ENCODE measurements around the gene ASTL. TPM values are rescaled to one million over a fixed set of nuclear protein-coding genes. Genes with fewer than 3 reads are reported as not detected.

ASTL gene
- polyA plus RNA-seq, 1 experiment: not detected

DNA sequence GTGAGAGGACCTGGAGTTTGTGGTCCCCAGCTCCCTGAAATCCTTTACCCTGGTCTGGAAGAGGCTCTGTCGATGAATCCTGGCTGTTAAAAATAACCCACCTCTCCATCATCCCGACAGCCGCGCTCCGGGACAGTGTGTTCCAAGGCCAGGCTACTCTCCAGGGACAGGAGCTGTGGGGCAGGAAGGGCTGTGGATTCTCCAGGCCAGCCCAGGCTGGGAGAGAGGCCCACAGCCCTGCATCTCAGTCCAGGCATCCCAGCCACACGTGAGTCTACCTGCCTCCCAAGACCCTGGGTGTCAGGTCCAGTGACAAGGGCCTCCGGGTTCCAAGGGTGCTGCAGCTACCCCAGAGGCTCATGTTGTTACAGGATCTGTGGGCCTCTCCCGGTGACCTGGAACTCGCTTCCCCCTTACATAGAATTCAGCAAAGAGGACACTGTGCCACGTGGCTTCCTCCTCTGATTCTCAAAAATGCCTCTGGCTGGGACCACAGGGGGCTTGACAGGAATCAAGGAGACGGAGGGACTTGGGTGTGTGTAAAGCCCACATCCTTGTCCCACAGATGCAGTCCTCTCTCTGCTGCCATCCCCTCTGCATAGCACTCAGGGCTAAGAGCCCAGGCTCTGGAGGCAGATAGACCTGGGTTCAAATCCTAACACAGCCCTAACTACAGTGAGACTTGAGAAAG, 39.3 kb downstream of the ASTL start:
- Histone ChIP-seq H3K27me3 (ENCODE audit: control insufficient read depth, insufficient read depth, low read length) (no peaks in the 10 kb centered on the region), H3K4me3 (ENCODE audit: low read depth, low read length) (no peak overlapping the region), H3K36me3 (ENCODE audit: control insufficient read depth, insufficient read depth, low read length) (no peaks in the 10 kb centered on the region)
- ChIA-PET CTCF (interaction anchor here (1.8 kb wide), 1 partner anchor 18 kb away, joined by 9 read pairs; the partner anchor contains the start of gene ADRA2B), POLR2A (no interaction called here)
- DNase-seq (ENCODE audit: low read depth): no peak
- TF ChIP-seq, protein P1, sequence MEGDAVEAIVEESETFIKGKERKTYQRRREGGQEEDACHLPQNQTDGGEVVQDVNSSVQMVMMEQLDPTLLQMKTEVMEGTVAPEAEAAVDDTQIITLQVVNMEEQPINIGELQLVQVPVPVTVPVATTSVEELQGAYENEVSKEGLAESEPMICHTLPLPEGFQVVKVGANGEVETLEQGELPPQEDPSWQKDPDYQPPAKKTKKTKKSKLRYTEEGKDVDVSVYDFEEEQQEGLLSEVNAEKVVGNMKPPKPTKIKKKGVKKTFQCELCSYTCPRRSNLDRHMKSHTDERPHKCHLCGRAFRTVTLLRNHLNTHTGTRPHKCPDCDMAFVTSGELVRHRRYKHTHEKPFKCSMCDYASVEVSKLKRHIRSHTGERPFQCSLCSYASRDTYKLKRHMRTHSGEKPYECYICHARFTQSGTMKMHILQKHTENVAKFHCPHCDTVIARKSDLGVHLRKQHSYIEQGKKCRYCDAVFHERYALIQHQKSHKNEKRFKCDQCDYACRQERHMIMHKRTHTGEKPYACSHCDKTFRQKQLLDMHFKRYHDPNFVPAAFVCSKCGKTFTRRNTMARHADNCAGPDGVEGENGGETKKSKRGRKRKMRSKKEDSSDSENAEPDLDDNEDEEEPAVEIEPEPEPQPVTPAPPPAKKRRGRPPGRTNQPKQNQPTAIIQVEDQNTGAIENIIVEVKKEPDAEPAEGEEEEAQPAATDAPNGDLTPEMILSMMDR (IDR thresholded peaks at IDR 0.05; ENCODE audit: insufficient read depth, low read depth, low read length): no peak

DNA sequence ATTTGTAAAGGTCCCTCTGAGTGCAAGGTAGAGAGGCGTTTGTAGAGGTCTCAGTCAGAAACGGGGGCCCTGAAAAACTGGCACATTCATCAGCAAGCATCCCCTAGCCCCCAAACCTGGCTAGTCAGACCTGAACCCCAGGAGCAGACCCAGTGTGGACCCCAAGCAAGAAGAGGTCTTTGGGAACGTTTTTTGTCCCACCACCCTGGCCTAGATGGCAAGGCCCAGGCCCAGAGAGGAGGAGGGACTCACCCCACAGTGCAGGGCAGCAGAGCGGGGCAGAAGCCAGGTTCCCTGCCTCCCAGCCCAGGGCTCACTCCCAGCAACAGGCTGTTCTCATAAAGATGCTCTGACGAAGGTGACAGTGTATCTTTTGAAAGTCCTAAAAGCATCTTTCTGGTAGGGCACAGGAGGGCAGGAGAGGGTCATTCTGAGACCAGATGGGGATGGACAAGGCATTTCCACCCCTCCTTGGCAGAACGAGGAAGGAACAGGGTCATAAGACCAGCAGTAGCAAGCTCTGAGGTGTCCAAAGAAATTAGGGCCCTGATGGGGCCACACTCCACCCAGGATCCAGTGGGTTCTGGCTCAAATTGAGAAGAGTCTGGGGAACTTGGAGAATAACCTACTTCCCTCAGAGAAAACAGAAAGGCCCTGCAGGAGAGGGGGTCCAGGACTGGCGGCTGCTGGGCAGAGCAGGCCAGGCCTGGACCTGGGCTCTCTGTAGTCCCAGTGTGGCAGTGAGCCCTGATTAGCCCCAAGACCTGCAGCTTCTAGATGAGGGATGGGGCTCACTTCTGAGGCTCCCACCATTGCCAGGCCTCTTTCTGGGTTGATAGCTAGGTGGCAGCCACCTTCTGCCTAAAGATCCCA, 40.1 kb downstream of the ASTL start:
- TF ChIP-seq, protein P1 (IDR thresholded peaks at IDR 0.05; ENCODE audit: insufficient read depth, low read depth, low read length): no peak
- Histone ChIP-seq H3K36me3 (ENCODE audit: control insufficient read depth, insufficient read depth, low read length) (no peaks in the 10 kb centered on the region), H3K4me3 (ENCODE audit: low read depth, low read length) (no peak overlapping the region), H3K27me3 (ENCODE audit: control insufficient read depth, insufficient read depth, low read length) (no peaks in the 10 kb centered on the region)
- POLR2A ChIA-PET: no interaction called here
- DNase-seq (ENCODE audit: low read depth): no peak
- CTCF ChIA-PET: interaction anchor here (1.8 kb wide), 1 partner anchor 19 kb away, joined by 9 read pairs; the partner anchor contains the start of gene ADRA2B

DNA sequence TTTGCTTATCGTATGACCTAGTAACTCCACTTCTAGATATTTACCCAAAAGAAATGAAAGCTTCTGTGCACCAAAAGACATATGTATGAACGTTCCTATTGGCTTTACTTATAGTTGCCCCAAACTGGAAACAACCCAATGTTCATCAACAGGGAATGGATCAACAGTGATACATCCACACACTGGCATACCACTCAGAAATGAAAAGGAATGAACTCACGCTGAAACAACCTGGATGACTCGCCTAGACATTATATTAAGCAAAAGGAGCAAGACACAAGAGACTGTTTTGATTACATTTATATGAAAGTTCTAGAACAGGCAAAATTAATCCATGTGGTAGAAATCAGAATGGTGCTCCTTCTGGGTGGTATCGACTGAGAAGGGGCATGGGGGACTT, 40.9 kb downstream of the ASTL start:
- Histone ChIP-seq H3K4me3 (ENCODE audit: low read depth, low read length) (no peak overlapping the region), H3K27me3 (ENCODE audit: control insufficient read depth, insufficient read depth, low read length) (no peaks in the 10 kb centered on the region), H3K36me3 (ENCODE audit: control insufficient read depth, insufficient read depth, low read length) (no peaks in the 10 kb centered on the region)
- TF ChIP-seq, protein P1 (IDR thresholded peaks at IDR 0.05; ENCODE audit: insufficient read depth, low read depth, low read length): no peak
- DNase-seq (ENCODE audit: low read depth): no peak
- POLR2A ChIA-PET: no interaction called here
- CTCF ChIA-PET: interaction anchor here (1.8 kb wide), 1 partner anchor 19 kb away, joined by 9 read pairs; the partner anchor contains the start of gene ADRA2B

DNA sequence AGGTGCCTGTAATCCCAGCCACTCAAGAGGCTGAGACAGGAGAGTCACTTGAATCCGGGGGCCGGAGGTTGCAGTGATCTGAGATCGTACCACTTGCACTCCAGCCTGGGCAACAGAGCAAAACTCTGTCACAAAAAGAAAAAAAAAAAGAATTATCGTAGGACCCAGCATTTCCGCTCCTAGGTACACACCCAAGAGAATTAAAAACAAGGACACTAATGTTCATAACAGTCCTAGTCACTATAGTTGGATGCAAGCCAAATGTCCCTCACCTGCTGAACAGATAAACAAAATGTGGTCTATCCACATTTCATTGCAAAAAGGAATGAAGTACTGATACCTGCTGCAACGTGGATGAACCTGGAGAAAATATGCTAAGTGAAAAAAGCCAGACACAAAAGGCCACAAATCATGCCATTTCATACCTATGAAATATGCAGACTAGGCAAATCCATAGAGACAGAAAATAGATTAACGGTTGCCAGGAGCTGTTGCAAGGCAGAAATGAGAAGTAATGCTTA, 43.1 kb downstream of the ASTL start:
- Histone ChIP-seq H3K27me3 (ENCODE audit: control insufficient read depth, insufficient read depth, low read length) (peaks cover 4% of the 10 kb centered on the region), H3K4me3 (ENCODE audit: low read depth, low read length) (no peak overlapping the region), H3K36me3 (ENCODE audit: control insufficient read depth, insufficient read depth, low read length) (no peaks in the 10 kb centered on the region)
- CTCF ChIA-PET: interaction anchor here (0.6 kb wide), 1 partner anchor 740 kb away, joined by 3 read pairs; no protein-coding TSS in a partner anchor
- DNase-seq (ENCODE audit: low read depth): no peak
- POLR2A ChIA-PET: no interaction called here
- TF ChIP-seq, protein P1 (IDR thresholded peaks at IDR 0.05; ENCODE audit: insufficient read depth, low read depth, low read length): no peak

DNA sequence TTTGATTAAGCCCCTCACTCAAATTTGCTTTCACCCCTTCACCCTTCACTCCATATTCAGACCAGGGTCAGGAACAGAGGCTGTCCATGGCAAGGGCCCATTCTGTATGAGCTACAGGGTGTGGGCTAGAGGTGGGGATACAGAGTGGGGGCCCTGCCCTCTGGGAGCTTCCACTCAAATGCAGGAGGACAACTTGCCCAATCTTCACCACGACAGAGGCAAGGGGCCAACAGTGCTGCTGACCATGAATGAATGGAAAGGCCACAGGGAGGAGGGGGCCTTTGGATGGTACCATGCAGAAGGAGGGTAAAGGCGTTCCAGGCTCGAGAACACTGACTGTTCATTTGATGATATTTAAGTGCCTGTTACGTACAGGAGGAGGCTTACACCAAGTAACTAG, 44.8 kb downstream of the ASTL start:
- no peak overlapping the region for H3K4me3 ChIP-seq (ENCODE audit: low read depth, low read length)
- CTCF ChIA-PET: interaction anchor here (1.2 to 1.3 kb wide), 2 partner anchors 8 to 24 kb away, joined by 3 read pairs; no protein-coding TSS in a partner anchor
- H3K36me3 ChIP-seq (ENCODE audit: control insufficient read depth, insufficient read depth, low read length): no peaks in the 10 kb centered on the region
- H3K27me3 ChIP-seq (ENCODE audit: control insufficient read depth, insufficient read depth, low read length): peaks cover 4% of the 10 kb centered on the region
- no peak for DNase-seq (ENCODE audit: low read depth)
- TF ChIP-seq, protein P1 (IDR thresholded peaks at IDR 0.05; ENCODE audit: insufficient read depth, low read depth, low read length): no peak
- POLR2A ChIA-PET: no interaction called here
